ENCODE data around the gene DMD.
A peak's percentile ranks its signal among the peaks of the same experiment; 100 is the strongest.

Gene DMD

GRCh38 chrX:31130457-31131220, 2080.7 kb downstream of the DMD start:
- no peak for DNase-seq

- no peak for DNase-seq
Observed at GRCh38 chrX:31128855-31129254, 2082.5 kb downstream of the DMD start.

- no peak for DNase-seq
Observed at GRCh38 chrX:31127716-31128115, 2083.6 kb downstream of the DMD start.

GRCh38 chrX:31126205-31126604, 2085.1 kb downstream of the DMD start:
- no peak for DNase-seq

- DNase-seq, result no peak
Observed at GRCh38 chrX:31124536-31124935, 2086.8 kb downstream of the DMD start.

- DNase-seq, result no peak
Observed at GRCh38 chrX:31123335-31123734, 2088.0 kb downstream of the DMD start.

- no peak for DNase-seq
Observed at GRCh38 chrX:31117266-31117665, 2094.1 kb downstream of the DMD start.

GRCh38 chrX:31115398-31115797, 2096.0 kb downstream of the DMD start:
- no peak for DNase-seq

- DNase-seq, result no peak
Observed at GRCh38 chrX:31114858-31115257, 2096.5 kb downstream of the DMD start.

GRCh38 chrX:31112226-31112999, 2098.9 kb downstream of the DMD start:
- DNase-seq, result no peak

GRCh38 chrX:31110657-31111056, 2100.7 kb downstream of the DMD start:
- DNase-seq, result no peak

- DNase-seq, result peak; percentile 1
Observed at GRCh38 chrX:31099536-31100090, 2111.7 kb downstream of the DMD start.

- DNase-seq, result no peak
Observed at GRCh38 chrX:31098079-31098478, 2113.3 kb downstream of the DMD start.

GRCh38 chrX:31093639-31093975, 2117.7 kb downstream of the DMD start:
- DNase-seq, result no peak

- no peak for DNase-seq
Observed at GRCh38 chrX:31092970-31093638, 2118.2 kb downstream of the DMD start.

GRCh38 chrX:31092476-31092875, 2118.9 kb downstream of the DMD start:
- DNase-seq, result no peak

GRCh38 chrX:31091819-31092218, 2119.5 kb downstream of the DMD start:
- DNase-seq, result no peak

GRCh38 chrX:31074522-31074921, 2136.8 kb downstream of the DMD start:
- DNase-seq, result no peak

- no peak for DNase-seq
Observed at GRCh38 chrX:31071725-31072124, 2139.6 kb downstream of the DMD start, which contains the start of gene FTHL17. Gene FTHL17 (minus strand): TSS chrX:31072041. CDS start chrX:31071953, 88 bp downstream.

GRCh38 chrX:31071262-31071661, 2140.1 kb downstream of the DMD start:
- DNase-seq, result no peak

- no peak for DNase-seq
Observed at GRCh38 chrX:31070057-31070468, 2141.3 kb downstream of the DMD start.
